ENCODE measurements around the gene HSPB2.
A peak's percentile ranks its signal among the peaks of the same experiment; 100 is the strongest.

HSPB2 gene

GRCh38 chr11:111906680-111907079 lies 5.9 kb upstream of the HSPB2 start:
- no peak overlapping the region for H3K4me3 ChIP-seq (replicated peaks; ENCODE audit: low read depth, low read length)
- TF ChIP-seq CTCF (IDR thresholded peaks at IDR 0.05; ENCODE audit: low read length, missing control alignments): no peak
- no peak for DNase-seq (ENCODE audit: low read depth)

GRCh38 chr11:111908639-111909305 lies 3.8 kb upstream of the HSPB2 start:
- no peak for DNase-seq (ENCODE audit: low read depth)
- no peak for TF ChIP-seq CTCF (IDR thresholded peaks at IDR 0.05; ENCODE audit: low read length, missing control alignments)
- H3K4me3 ChIP-seq (replicated peaks; ENCODE audit: low read depth, low read length): no peak overlapping the region

GRCh38 chr11:111909378-111909777 lies 3.2 kb upstream of the HSPB2 start:
- TF ChIP-seq CTCF (IDR thresholded peaks at IDR 0.05; ENCODE audit: low read length, missing control alignments): no peak
- H3K4me3 ChIP-seq (replicated peaks; ENCODE audit: low read depth, low read length): no peak overlapping the region

GRCh38 chr11:111910676-111911562 lies 1.6 kb upstream of the HSPB2 start:
- no peak for TF ChIP-seq CTCF (IDR thresholded peaks at IDR 0.05; ENCODE audit: low read length, missing control alignments)
- H3K4me3 ChIP-seq (replicated peaks; ENCODE audit: low read depth, low read length): no peak overlapping the region
- no peak for DNase-seq (ENCODE audit: low read depth)

More at GRCh38 chr11:111909378-111909777, 3.2 kb upstream of the HSPB2 start:
- no peak for DNase-seq (ENCODE audit: low read depth)

- DNase-seq (ENCODE audit: low read depth): peak; percentile 83
- no peak for TF ChIP-seq CTCF (IDR thresholded peaks at IDR 0.05; ENCODE audit: low read length, missing control alignments)
Observed at GRCh38 chr11:111911563-111912401, 752 bp upstream of the HSPB2 start, which contains the start of gene CRYAB. Gene CRYAB (minus strand): TSS chr11:111911770. CDS start chr11:111911724, 46 bp downstream.

GRCh38 chr11:111913031-111913861 lies 712 bp downstream of the HSPB2 start:
- no peak for TF ChIP-seq CTCF (IDR thresholded peaks at IDR 0.05; ENCODE audit: low read length, missing control alignments)
- peak overlapping the region; percentile 21 for H3K4me3 ChIP-seq (replicated peaks; ENCODE audit: low read depth, low read length)
- DNase-seq (ENCODE audit: low read depth): no peak

More at GRCh38 chr11:111911563-111912401, 752 bp upstream of the HSPB2 start, which contains the start of gene CRYAB:
- H3K4me3 ChIP-seq (replicated peaks; ENCODE audit: low read depth, low read length): peak within 1 kb of the TSS; percentile 21

Measured in fibroblast of pulmonary artery (primary cell).